OCI-LY1 (cell line): ENCODE data around the gene PMEPA1.

Experiments used
- H2AFZ ChIP-seq: fragments of 200-600 bp; sonication (generic), shearing (Covaris generic); 2 replicates; pipeline ENCODE4 v1.6.0; 2014; ENCODE audit warnings: antibody characterized with exemption, mild to moderate bottlenecking, low read length
- H3F3A ChIP-seq: fragments of 200-600 bp; sonication (generic), shearing (Covaris generic); 2 replicates; pipeline ENCODE4 v1.6.0; 2014; ENCODE audit warnings: mild to moderate bottlenecking, antibody characterized with exemption, low read length, moderate library complexity; ENCODE audit not compliant: insufficient read depth
- H3K27ac ChIP-seq: fragments of 200-600 bp; sonication (generic); 2 replicates; pipeline ENCODE4 v1.5.1; 2014; ENCODE audit warnings: low read length, mixed run types, mild to moderate bottlenecking, low read depth; ENCODE audit not compliant: poor library complexity, severe bottlenecking
- H3K27me3 ChIP-seq: fragments of 200-600 bp; sonication (generic); 2 replicates; pipeline ENCODE4 v1.6.0; 2014; ENCODE audit warnings: antibody characterized with exemption, mild to moderate bottlenecking, low read length, moderate library complexity; ENCODE audit not compliant: insufficient read depth
- H3K36me3 ChIP-seq: fragments of 200-600 bp; sonication (generic); 2 replicates; pipeline ENCODE4 v1.6.1; 2014; ENCODE audit warnings: mild to moderate bottlenecking, antibody characterized with exemption, low read length, moderate library complexity, mixed read lengths; ENCODE audit not compliant: insufficient read depth
- H3K4me1 ChIP-seq: fragments of 200-600 bp; sonication (generic); 2 replicates; pipeline ENCODE4 v1.5.1; 2014; ENCODE audit warnings: mild to moderate bottlenecking, low read length, moderate library complexity; ENCODE audit not compliant: insufficient read depth, severe bottlenecking
- H3K4me2 ChIP-seq: fragments of 200-600 bp; sonication (generic), shearing (Covaris generic); 2 replicates; pipeline ENCODE4 v1.6.1; 2014; ENCODE audit warnings: low read length
- H3K4me3 ChIP-seq: fragments of 200-600 bp; sonication (generic); 2 replicates; pipeline ENCODE4 v1.5.1; 2014; ENCODE audit warnings: low read length, low read depth, mild to moderate bottlenecking, mixed read lengths; ENCODE audit not compliant: poor library complexity, severe bottlenecking
- H3K79me2 ChIP-seq: fragments of 200-600 bp; shearing (Covaris generic); 2 replicates; pipeline ENCODE4 v1.6.1; 2016; ENCODE audit warnings: mixed run types, low read length, mixed read lengths; ENCODE audit not compliant: insufficient read depth
- H3K9ac ChIP-seq: fragments of 200-600 bp; sonication (generic), shearing (Covaris generic); 2 replicates; pipeline ENCODE4 v1.6.1; 2014; ENCODE audit warnings: mild to moderate bottlenecking, low read length, mixed read lengths
- H3K9me2 ChIP-seq: fragments of 200-600 bp; sonication (generic), shearing (Covaris generic); 2 replicates; pipeline ENCODE4 v1.6.1; 2014; ENCODE audit warnings: low read depth, mild to moderate bottlenecking, low read length, mixed read lengths
- H3K9me3 ChIP-seq: fragments of 200-600 bp; shearing (Covaris generic); 2 replicates; pipeline ENCODE4 v1.6.1; 2014; ENCODE audit warnings: low read length, mixed read lengths
- H4K20me1 ChIP-seq: fragments of 200-600 bp; sonication (generic), shearing (Covaris generic); 2 replicates; pipeline ENCODE4 v1.6.0; 2016; ENCODE audit warnings: mild to moderate bottlenecking, low read length; ENCODE audit not compliant: insufficient read depth
- EZH2 ChIP-seq: fragments of 200-600 bp; sonication (generic), shearing (Covaris generic); IDR thresholded peaks from 2 replicates; pipeline ENCODE4 v1.8.0; 2017; ENCODE audit warnings: borderline replicate concordance, mixed run types, mild to moderate bottlenecking, antibody characterized with exemption, low read length, moderate library complexity, mixed read lengths
- TF ChIP-seq, protein P1 (sequence below): fragments of 200-600 bp; sonication (generic), shearing (Covaris generic); IDR thresholded peaks from 2 replicates; pipeline ENCODE4 v1.5.1; 2017; ENCODE audit warnings: mild to moderate bottlenecking, antibody characterized with exemption, low read length, moderate library complexity, mixed read lengths

Gene PMEPA1

GRCh38 chr20:57701651-57702050 lies 8.2 kb downstream of the PMEPA1 start:
- Histone ChIP-seq H2AFZ (no peak overlapping the region), H3K27ac (no peak overlapping the region), H3K79me2 (no peaks in the 10 kb centered on the region), H3K4me1 (no peaks in the 10 kb centered on the region), H3K27me3 (peaks cover 29% of the 10 kb centered on the region), H3K9me3 (no peaks in the 10 kb centered on the region), H3K9ac (no peak overlapping the region), H3K4me2 (no peak overlapping the region), H3K9me2 (no peaks in the 10 kb centered on the region), H4K20me1 (no peaks in the 10 kb centered on the region), H3K4me3 (no peak overlapping the region), H3F3A (no peaks in the 10 kb centered on the region), H3K36me3 (no peaks in the 10 kb centered on the region)
- TF ChIP-seq, protein P1, sequence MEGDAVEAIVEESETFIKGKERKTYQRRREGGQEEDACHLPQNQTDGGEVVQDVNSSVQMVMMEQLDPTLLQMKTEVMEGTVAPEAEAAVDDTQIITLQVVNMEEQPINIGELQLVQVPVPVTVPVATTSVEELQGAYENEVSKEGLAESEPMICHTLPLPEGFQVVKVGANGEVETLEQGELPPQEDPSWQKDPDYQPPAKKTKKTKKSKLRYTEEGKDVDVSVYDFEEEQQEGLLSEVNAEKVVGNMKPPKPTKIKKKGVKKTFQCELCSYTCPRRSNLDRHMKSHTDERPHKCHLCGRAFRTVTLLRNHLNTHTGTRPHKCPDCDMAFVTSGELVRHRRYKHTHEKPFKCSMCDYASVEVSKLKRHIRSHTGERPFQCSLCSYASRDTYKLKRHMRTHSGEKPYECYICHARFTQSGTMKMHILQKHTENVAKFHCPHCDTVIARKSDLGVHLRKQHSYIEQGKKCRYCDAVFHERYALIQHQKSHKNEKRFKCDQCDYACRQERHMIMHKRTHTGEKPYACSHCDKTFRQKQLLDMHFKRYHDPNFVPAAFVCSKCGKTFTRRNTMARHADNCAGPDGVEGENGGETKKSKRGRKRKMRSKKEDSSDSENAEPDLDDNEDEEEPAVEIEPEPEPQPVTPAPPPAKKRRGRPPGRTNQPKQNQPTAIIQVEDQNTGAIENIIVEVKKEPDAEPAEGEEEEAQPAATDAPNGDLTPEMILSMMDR = no peak
- no peak for TF ChIP-seq EZH2

DNA sequence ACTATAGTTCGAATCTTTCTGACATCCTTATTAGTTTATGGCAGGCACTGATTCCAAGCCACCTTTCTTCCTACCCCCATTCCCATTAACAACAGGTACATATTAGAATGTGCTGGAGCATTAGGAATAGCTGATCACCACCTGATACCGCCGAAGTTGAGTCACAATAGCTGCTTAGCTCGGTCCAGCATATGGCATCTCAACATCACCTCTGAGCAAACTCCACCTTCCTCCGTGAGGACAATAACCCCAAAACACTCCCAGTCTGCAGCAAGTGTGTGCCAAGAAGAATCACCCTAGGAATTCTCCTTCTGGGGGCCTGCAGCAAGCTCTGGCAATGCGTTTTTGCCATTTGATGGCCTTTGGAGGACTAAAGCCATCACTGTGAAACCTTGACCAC lies 8.7 kb downstream of the PMEPA1 start:
- Histone ChIP-seq H3K9me2 (no peaks in the 10 kb centered on the region), H3F3A (no peaks in the 10 kb centered on the region), H3K9ac (no peak overlapping the region), H4K20me1 (no peaks in the 10 kb centered on the region), H3K36me3 (no peaks in the 10 kb centered on the region), H3K9me3 (no peaks in the 10 kb centered on the region), H2AFZ (no peak overlapping the region), H3K4me1 (no peaks in the 10 kb centered on the region), H3K27ac (no peak overlapping the region), H3K27me3 (peaks cover 27% of the 10 kb centered on the region), H3K4me3 (no peak overlapping the region), H3K79me2 (no peaks in the 10 kb centered on the region), H3K4me2 (no peak overlapping the region)
- TF ChIP-seq, protein P1 = no peak
- no peak for TF ChIP-seq EZH2

- Histone ChIP-seq H3K27ac (no peak overlapping the region), H3K36me3 (no peaks in the 10 kb centered on the region), H3K27me3 (peaks cover 26% of the 10 kb centered on the region), H3K4me3 (no peak overlapping the region), H3K9me2 (no peaks in the 10 kb centered on the region), H2AFZ (no peak overlapping the region), H3K9ac (no peak overlapping the region), H3F3A (no peaks in the 10 kb centered on the region), H3K9me3 (no peaks in the 10 kb centered on the region), H3K79me2 (no peaks in the 10 kb centered on the region), H3K4me2 (no peak overlapping the region), H4K20me1 (no peaks in the 10 kb centered on the region), H3K4me1 (no peaks in the 10 kb centered on the region)
- TF ChIP-seq, protein P1 = no peak
- TF ChIP-seq EZH2 = no peak
Measured at GRCh38 chr20:57699395-57699794, 10.4 kb downstream of the PMEPA1 start.
